Fibroblast of villous mesenchyme (primary cell): ENCODE data around the gene CCDC107. TPM values are rescaled to one million over a fixed set of nuclear protein-coding genes. Genes with fewer than 3 reads are reported as not detected.
"Not testable (repeated sequence)": the region's sequence is repeated elsewhere in the genome, so short reads cannot be mapped to it uniquely, and the experiment has no call there.

Experiments
- DNase-seq: peaks from one replicate; pipeline ENCODE4 v3.0.0-alpha.2; 2010; ENCODE audit warnings: low read depth
- H3K4me3 ChIP-seq: 2 replicates; pipeline ENCODE4 v1.5.1; 2011; ENCODE audit warnings: low read depth, mild to moderate bottlenecking, low read length
- CTCF ChIP-seq: IDR thresholded peaks from 2 replicates; pipeline ENCODE4 v1.5.1; 2012; ENCODE audit warnings: low read depth, mild to moderate bottlenecking, low read length; ENCODE audit not compliant: insufficient read depth
- total RNA-seq: library from RNA; depleted of rRNA; stranded (reverse); fragments of >200 nt; gene quantifications from 2 replicates; pipeline ENCODE4 v1.2.3, GENCODE V29; 2012

Gene CCDC107
- total RNA-seq = 18.1 and 18.7 TPM in 2 replicates

GRCh38 chr9:35658137-35658967, at the start of gene CCDC107:
Gene CCDC107 (plus strand): TSS chr9:35658292. CDS start chr9:35658380, 88 bp downstream.
- peak; percentile 47 for TF ChIP-seq CTCF
- DNase-seq = peak; percentile 88

GRCh38 chr9:35609001-35609819, 48.9 kb upstream of the CCDC107 start:
- DNase-seq = no peak
- H3K4me3 ChIP-seq = no peak overlapping the region
- TF ChIP-seq CTCF = no peak

More at GRCh38 chr9:35658137-35658967, at the start of gene CCDC107:
- peak within 1 kb of the TSS; percentile 86 for H3K4me3 ChIP-seq

GRCh38 chr9:35609820-35610163, 48.3 kb upstream of the CCDC107 start:
- no peak for DNase-seq
- no peak overlapping the region for H3K4me3 ChIP-seq
- TF ChIP-seq CTCF = no peak

- peak; percentile 78 for TF ChIP-seq CTCF
- DNase-seq = peak; percentile 43
- H3K4me3 ChIP-seq = no peak overlapping the region
Measured at GRCh38 chr9:35611230-35611797, 46.8 kb upstream of the CCDC107 start.

GRCh38 chr9:35612066-35612465, 46.0 kb upstream of the CCDC107 start:
- not testable (repeated sequence) for DNase-seq

GRCh38 chr9:35612843-35613242, 45.2 kb upstream of the CCDC107 start:
- no peak overlapping the region for H3K4me3 ChIP-seq
- no peak for TF ChIP-seq CTCF
- DNase-seq = no peak

More at GRCh38 chr9:35612066-35612465, 46.0 kb upstream of the CCDC107 start:
- not testable (repeated sequence) for H3K4me3 ChIP-seq

GRCh38 chr9:35615981-35616680, 42.0 kb upstream of the CCDC107 start:
- no peak for TF ChIP-seq CTCF
- no peak overlapping the region for H3K4me3 ChIP-seq
- no peak for DNase-seq
